ENCODE data around the gene CCDC150. TPM values are rescaled to one million over a fixed set of nuclear protein-coding genes. Genes with fewer than 3 reads are reported as not detected.

The CCDC150 gene
- 1 to 10 TPM; 4.6 to 5.7 TPM for total RNA-seq
- polyA plus RNA-seq = 1 to 10 TPM in 1 of 2 donors, under 1 TPM in 1; 0.78 to 6.3 TPM

GRCh38 chr2:196639180-196640030, at the start of gene CCDC150:
Gene CCDC150, plus strand, starts transcription at chr2:196639715. Its CDS starts 52 bp downstream, at chr2:196639767.
- Histone ChIP-seq H3K4me1 (ENCODE audit: control insufficient read depth in 4 of 4, insufficient read depth in 4 of 4, low read length in 3 of 4) (peaks cover 0 to 3% (median 0%) of the 10 kb centered on the region in 4 donors), H3K36me3 (ENCODE audit: control insufficient read depth in 4 of 4, insufficient read depth in 3 of 4, low read depth in 1 of 4, low read length in 3 of 4) (no peaks in the 10 kb centered on the region), H3K27ac (ENCODE audit: low read depth in 1 of 2, low read length in 2 of 2) (peak within 1 kb of the TSS in 1 of 2 donors; percentile 48), H3K9ac (ENCODE audit: low read depth in 1 of 2, low read length in 2 of 2) (peak within 1 kb of the TSS in 1 of 2 donors; percentile 37), H3K27me3 (ENCODE audit: control insufficient read depth in 4 of 4, insufficient read depth in 4 of 4, low read length in 3 of 4) (no peaks in the 10 kb centered on the region), H3K4me3 (ENCODE audit: low read depth in 1 of 3, low read length in 3 of 3) (peak within 1 kb of the TSS; percentile 59 to 77 (median 76)), H3K9me3 (ENCODE audit: control insufficient read depth in 4 of 4, low read length in 3 of 4) (no peaks in the 10 kb centered on the region)
- peak; percentile 91 for DNase-seq (ENCODE audit: low spot score)
- TF ChIP-seq NR2F2 (IDR thresholded peaks at IDR 0.05) (no peak), FOXA2 (IDR thresholded peaks at IDR 0.05) (no peak), HNF4G (IDR thresholded peaks at IDR 0.05) (no peak), CTCF (IDR thresholded peaks at IDR 0.05; ENCODE audit: low read depth, low read length, missing input control) (no peak), HNF4A (conservative IDR thresholded peaks at IDR 0.05) (no peak), RAD21 (IDR thresholded peaks at IDR 0.05) (peak; percentile 49 to 53), JUND (IDR thresholded peaks at IDR 0.05) (no peak), MAX (IDR thresholded peaks at IDR 0.05) (peak; percentile 7), ZBTB33 (IDR thresholded peaks at IDR 0.05) (peak; percentile 50), EGR1 (IDR thresholded peaks at IDR 0.05; ENCODE audit: low read depth in 2 of 2) (no peak), TAF1 (conservative IDR thresholded peaks at IDR 0.05) (no peak), ATF3 (IDR thresholded peaks at IDR 0.05) (no peak), REST (IDR thresholded peaks at IDR 0.05) (peak; percentile 24), YY1 (IDR thresholded peaks at IDR 0.05) (peak; percentile 98), GABPA (IDR thresholded peaks at IDR 0.05 in 1 of 2, conservative IDR thresholded peaks at IDR 0.05 in 1 of 2) (peak in 1 of 2 donors; percentile 91), RXRA (IDR thresholded peaks at IDR 0.05) (peak in 1 of 2 donors; percentile 16), SP1 (IDR thresholded peaks at IDR 0.05) (peak; percentile 70), FOXA1 (IDR thresholded peaks at IDR 0.05) (peak; percentile 4)
- WGBS = 4% methylated on average over 53 of the region's 53 CpGs
